NCI-H2107 treated with DMSO at 0.1 percent for 48 hours (cell line): ENCODE measurements around the gene SPATA32.
"Not testable (repeated sequence)": the region's sequence is repeated elsewhere in the genome, so short reads cannot be mapped to it uniquely, and the experiment has no call there.

Experiments used
- DNase-seq: peaks from one replicate; lab custom pipeline; 2025; ENCODE audit not compliant: unreplicated experiment; lab: John Stamatoyannopoulos, UW

Gene SPATA32, protein sequence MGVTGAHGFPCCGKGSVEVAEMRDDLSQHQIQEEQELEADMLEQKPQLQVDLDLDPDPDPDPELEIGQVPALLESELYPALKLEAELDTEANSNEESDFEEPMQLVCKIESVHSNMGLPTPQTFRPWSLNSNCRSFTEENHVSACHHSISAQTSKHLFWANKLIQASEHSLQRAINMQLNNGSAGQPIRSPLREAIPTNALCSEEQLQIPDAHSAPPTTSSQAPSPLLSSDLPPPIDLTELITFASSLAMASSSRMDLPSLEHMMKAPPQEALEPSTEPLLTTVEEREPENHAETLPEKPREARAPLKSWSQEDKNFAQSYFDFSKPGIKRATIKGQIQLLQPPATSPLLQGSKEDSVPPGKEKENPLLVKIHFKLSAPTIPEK

DNA sequence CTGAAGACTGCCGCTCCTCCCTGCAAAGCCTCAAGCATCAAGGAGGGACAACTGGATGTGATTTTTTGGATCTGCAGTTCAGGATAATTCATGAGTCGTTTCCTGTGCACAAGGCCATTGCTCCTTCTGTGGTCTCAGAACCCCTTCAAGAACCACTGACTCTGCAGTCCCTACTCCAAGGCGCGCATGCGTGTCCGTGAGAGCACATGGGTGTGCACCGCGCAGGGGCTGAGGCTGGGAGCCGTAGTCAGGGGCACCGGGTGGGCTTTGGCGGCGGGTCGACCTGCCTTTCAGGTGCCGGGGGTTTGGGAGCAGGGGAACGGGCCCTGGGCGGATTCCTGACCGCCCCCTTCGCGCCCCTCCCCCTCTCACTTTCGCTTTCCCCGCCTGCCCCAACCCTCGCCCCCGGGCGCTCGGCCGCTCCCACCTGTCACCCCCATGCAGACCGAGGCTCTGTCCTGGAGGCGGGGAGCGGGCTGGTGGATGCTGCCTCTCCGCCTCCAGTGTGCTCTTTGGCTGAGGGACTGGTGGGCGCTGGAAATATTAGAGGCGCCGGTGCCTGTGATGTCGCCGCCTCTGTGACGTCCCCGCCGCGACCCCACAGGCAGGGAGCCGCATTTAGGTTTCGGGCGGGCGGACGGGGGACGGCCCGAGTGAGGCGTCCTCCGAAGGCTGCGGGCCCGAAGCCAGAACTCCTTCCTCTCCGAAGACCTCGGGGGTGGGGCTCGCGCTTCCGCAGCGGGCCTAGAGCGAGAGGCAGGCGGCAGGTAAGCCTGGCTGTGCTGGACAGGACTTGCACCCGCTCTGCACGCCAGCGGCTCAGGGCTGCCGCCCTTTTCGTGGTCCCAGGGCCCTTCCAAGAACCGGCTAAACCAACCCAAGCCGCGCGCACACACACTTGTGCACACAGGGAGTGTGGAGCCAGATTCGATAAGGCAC lies at the start of gene SPATA32:
Gene SPATA32, minus strand, starts transcription at position 518 of the 939 bp plus-strand sequence. Its CDS starts 78 bp downstream, at position 440.
- DNase-seq: no peak

DNA sequence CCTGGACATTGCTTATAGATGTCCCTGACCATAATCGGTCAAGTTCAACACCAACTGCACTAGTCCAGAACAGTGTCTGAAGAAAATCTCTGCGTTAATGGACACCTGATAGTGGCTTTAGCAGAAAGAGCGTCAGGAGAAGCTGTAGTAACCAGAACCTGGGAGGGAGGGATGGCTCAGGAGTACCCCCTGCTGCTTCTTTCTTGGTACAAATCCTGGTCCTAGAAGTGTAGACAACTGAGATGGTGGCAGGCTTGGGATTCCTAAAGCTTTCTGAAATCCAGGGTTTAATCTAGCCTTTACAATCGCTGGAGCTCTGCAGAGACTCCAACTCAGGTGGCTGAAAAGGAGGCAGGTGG lies 49.5 kb upstream of the SPATA32 start:
- DNase-seq: no peak

DNA sequence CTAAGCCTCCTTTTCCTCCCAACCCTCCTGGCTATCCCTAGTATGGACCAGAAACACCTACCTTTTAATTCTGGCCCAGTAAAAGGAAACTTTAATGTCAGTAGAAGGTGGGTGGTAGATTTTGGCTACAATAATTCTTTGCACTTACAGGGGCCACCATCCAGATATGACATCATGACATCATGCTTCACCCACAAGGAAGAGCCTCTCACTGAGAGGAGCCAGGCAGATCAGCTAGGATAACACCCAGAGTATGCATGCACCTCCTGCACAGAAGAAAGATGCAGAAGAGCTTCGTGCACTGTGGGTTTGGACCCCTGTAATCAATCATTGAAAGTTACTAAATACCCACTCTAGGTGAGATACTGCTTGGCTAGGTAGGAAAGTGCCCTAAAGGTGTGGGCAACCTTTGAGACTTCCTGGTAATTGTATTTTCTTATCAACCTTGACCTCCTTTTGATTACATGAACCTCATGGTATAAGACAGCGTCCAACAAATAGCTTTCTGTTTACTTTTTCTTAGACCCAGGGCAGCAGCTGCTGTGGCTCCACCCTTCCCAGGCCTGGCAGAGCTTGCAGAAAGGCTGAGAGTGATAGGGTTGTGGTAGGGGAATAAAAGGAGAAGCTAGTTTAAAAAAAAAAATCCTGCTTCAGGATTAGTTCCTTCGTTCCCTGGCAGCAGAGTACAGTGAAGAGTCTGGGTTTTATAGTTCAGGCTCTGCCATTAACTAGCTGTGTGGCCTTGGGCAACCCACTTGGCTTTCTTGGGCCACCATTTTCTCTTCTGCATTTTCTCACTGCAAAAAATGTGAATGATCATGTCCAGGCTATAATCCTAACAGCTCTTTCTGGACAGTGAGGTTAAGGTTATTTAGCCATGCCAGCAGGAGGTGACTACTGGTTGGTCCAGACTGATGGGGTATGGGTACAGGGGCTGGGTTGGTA lies 48.8 kb upstream of the SPATA32 start:
- DNase-seq: peak; percentile 69

DNA sequence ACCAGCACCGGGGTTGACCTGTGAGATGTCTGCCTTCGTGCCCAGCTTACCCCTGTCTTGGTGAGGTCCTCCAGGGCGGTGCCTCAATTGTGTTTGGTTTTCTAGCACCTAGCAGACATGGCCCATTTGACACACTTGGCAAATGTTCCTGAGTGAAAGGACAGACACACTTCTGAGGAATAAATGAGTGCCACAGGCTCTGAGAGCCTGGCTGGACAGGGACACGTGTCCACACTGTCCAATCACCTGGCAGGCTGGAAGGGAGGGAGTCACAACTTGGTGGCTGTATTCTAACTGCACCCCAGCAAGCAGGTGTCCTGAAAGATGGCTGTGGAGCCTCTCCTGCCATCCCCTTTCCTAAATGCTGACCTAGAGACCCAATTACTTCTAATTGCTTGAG lies 47.5 kb upstream of the SPATA32 start:
- no peak for DNase-seq

DNA sequence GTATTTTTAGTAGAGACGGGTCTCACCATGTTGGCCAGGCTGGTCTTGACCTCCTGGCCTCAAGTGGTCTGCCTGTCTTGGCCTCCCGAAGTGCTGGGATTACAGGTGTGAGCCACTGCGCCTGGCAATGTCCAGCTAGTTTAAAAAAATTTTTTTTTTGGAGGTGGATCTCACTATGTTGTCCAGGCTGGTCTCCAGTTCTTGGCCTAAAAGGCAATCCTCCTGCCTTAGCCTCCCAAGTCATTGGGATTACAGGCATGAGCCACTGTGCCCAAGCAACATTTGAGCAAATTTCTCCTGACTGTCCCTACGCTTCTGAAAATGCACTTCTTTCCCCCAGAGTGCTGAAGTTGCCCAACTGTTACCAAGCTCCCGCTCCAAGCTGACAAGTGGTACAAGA lies 46.9 kb upstream of the SPATA32 start:
- DNase-seq: no peak

DNA sequence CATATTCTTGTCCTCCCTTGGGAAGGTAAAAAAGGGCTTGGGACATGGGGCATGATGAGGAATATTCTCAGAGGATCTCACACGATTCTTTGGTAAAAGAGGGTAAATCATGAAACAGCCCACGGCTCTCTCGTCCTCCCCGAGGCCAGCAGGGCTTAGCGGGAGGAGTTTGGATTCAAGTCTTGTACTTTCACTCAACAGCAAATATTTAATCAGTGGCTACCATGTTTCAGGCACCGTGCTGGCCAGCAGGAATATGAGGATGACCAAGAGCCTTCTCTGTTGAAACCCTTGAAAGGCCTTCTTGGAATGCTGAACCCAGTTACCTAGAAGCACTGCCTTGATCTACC lies 46.1 kb upstream of the SPATA32 start:
- DNase-seq: no peak

DNA sequence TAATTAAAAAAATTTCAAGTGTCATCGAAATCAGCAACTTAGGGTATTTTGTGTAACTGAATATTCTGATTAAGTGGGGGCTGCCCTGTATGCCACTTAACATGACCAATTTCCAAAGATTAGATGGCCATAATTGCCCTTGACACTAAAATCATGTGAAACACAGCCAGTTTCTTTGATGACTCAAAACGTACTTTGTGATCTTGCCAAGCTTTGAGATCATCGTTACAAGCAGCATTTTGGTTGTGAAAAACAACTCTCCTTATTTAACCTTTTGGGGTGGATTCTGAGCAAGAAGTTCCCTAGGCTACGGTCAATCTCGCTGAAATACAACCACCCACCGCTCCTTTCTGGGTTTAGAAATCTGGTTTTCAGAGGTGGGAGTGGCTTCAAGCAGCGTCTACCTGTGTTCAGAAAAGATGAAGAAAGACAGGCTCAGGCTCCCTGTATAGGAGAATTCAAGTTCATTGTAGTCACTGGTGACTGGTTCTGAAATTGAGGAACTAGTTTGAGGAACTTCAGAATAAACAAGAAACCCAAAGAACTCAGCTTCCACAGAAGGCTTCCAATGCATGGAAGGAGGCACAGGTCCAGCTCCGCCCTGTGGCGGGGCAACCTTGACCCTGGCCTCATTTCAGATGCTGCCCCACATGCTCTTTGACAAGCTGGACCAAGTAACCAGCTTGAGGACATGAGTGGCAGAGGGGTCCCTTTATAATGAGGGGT lies 45.6 kb upstream of the SPATA32 start:
- no peak for DNase-seq

DNA sequence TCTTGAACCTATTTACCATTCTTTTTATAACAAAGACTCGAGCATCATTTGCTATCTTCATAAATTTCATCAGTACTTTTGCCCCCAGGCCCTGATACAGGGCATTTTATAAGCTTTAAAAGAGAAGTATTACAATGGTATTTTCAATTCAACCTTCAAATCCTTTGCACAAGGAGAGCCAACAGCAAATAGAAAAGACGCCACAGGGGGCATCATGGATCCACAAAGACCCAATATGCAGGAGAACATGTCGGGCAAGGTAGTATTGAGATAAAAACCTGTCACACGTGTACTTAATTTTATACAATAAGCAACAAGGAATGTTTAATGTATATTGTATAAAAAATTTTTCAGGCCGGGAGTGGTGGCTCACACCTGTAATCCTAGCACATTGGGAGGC lies 44.7 kb upstream of the SPATA32 start:
- no peak for DNase-seq

DNA sequence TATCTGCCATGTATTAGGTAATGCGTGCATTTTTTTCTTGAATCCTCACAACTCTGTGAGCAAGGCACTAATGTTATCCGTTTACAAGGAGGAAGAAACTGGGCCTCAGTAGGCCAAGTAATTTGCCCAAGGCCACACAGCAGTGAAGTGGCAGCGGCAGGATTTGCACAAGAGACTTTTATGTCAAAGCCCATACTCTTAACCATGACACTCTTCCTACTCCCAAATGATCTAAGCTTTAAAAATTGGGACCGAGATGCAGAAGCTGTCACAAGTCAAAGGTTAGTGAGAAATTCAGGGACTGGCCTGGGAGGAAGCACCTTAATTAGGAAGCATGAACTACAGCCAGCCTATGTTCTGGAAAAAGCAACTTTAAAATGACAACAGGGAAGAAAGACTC lies 44.2 kb upstream of the SPATA32 start:
- DNase-seq: no peak

DNA sequence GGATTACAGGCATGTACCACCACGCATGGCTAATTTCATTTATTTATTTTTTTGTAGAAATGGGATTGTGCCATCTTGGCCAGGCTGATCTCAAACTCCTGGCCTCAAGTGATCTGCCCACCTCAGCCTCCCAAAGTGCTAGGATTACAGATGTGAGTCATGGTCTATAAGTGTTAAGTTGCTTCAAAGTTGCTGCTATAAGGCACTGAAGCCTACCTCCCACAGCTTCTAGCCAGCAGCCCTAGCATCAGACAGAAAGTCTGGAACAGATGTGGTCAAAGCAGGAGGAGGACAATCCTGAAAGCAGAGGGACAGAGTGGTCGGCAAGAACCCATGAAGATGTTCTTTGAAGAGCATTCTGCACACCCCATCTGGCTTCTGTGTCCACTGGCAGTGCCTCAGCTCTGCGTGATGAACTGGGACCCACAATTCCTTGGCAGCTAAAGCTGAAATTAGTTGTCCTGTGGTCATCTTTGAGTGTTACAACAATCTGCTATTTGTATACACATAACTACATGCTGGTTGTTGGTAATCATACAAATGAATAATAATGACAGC lies 43.7 kb upstream of the SPATA32 start:
- no peak for DNase-seq

DNA sequence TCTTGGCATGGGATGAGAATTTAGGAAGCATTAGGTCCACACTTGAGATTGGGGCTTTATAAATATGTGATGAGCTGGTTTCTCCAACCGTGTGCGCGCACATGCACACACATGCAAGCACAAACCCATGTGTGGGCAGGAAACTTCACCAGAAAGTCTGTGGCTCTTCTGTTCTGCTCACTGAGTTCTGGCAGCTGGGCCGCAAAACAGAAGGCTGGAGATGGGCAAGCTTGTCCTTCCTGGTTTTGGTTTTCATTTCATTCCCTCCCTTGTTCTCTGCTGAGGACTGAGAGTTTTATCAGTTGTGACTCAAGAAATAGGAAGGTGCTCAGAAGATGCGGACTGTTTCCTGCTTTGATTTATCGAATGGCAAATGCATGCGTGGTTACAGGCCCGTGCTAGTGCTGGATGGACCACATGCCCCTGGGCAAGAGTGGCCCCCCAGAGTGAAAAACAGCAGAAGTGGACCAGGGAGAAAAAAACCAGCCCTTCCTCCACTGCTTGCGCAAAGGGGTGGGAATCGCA lies 40.8 kb upstream of the SPATA32 start:
- no peak for DNase-seq

DNA sequence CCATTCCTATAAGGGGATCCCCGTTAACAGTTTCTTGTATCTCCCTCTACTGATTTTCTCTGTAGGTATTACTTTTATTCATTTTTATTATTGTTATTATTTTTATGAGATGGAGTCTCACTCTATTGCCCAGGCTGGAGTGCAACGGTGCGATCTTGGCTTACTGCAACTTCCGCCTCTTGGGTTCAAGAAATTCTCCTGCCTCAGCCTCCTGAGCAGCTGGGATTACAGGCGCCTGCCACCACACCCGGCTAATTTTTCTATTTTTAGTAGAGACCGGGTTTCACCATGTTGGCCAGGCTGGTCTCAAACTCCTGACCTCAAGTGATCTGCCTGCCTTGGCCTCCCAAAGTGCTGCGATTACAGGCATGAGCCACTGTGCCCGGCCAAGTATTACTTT lies 40.3 kb upstream of the SPATA32 start:
- not testable (repeated sequence) for DNase-seq

DNA sequence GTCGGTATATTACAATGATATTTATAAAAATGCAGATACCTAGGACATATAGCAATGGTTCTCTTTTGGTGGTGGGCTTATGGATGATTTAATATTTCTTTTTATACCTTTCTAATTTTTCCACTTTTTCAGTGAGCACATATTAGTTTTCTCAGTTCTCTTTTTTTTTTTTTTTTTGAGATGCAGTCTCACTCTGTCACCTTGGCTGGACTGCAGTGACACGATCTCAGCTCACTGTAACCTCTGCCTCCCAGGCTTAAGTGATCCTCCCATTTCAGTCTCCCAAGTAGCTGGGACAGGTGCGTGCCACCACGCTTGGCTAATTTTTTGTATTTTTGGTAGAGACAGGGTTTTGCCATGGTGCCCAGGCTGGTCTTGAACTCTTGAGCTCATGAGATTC lies 39.8 kb upstream of the SPATA32 start:
- no peak for DNase-seq

DNA sequence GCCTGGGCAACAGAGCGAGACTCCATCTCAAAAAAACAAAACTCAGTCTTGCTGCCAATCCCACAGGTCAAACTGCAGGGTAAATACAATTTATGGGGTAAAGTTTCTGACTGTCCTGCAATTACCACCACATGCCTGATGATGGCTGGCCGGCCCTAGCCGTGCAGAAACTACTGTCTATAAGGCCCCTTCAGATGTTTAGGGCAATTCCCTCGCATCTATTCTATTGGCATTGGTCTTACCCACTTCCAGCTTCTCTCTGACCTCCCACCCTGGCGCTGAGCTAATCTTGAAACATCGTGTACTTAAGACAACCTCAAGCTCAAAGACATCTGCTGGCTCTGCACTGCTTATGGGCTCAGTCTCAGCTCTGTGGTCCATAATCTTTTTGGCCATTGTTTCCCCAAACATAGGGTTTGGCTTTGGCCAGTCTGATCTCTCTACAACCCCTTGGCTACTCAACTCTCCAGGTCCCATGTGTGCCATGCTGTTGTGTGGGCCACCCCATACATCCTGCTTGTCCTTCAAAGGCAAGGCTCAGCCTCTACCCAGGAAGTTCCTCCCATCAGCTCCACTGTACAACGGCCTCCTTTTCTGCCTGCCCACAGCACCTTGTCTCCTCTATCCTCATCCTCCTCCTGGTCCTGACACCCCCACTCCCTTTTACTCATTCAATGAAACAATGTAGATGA lies 38.3 kb upstream of the SPATA32 start:
- DNase-seq: no peak

DNA sequence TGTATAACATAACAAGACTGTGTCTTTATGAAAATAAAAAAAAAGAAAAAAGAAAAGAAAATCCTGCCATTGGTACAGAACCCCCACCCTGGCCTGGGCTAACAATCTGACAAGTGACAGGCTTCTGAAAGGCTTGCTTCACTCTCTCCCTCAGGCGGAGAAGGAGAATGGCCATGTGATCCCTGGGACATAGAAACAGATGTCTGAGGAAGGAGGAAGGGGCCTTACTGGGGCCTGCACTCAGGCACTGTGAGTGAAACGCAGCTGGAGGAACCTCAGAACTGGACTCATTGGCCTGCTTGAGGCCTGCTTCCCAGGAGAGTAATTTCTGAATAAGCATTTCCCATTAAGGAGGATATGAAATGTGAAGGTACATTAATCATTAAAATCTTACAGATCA lies 37.5 kb upstream of the SPATA32 start:
- no peak for DNase-seq

DNA sequence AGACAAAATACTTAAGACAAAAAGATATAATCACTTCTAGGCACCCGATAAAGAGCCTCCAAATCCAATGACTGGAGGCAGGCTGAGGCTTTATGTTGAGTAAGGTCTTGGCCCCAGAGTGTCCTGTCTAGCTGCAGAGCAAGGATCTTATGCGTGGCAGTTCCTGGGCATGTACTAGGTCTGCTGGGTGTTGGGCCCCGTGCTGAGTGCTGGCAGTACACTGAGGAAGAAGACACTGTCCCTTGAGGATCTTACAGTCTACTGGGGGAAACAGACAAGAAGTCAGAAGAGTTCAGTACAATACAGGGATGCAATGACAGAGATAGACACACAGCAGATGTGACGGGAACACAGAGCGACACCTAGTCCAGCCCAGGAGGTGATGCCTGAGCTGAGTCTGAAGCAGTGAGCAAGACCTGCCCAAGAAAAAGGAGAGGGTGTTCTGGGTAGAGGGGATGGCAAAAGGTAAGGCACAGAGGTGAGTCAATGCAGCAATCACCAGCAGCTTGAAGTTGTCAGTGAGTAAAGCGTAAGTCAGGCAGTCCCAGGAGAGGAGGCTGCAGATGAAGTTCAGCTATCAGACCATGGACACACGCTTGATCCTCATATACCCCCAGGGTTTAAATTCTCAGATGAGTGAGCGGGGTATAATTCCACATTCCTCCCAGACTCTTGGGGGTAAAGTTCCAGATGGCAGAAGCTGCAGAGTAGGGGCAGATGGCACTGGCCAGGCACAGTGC lies 36.8 kb upstream of the SPATA32 start:
- DNase-seq: no peak

DNA sequence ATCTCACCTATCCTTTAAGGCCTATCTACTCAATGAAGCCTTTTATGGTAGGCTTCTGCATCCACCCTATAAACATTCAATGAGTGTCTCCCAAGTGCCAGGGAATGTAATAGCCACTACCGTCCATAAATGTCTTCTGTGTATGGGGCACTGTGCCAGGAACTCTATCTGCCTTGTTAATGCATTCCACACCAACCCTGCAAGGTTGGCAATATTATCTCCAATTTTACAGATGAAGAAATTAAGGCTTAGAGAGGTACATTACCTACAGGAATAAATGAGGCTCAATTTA lies 34.9 kb upstream of the SPATA32 start:
- no peak for DNase-seq

DNA sequence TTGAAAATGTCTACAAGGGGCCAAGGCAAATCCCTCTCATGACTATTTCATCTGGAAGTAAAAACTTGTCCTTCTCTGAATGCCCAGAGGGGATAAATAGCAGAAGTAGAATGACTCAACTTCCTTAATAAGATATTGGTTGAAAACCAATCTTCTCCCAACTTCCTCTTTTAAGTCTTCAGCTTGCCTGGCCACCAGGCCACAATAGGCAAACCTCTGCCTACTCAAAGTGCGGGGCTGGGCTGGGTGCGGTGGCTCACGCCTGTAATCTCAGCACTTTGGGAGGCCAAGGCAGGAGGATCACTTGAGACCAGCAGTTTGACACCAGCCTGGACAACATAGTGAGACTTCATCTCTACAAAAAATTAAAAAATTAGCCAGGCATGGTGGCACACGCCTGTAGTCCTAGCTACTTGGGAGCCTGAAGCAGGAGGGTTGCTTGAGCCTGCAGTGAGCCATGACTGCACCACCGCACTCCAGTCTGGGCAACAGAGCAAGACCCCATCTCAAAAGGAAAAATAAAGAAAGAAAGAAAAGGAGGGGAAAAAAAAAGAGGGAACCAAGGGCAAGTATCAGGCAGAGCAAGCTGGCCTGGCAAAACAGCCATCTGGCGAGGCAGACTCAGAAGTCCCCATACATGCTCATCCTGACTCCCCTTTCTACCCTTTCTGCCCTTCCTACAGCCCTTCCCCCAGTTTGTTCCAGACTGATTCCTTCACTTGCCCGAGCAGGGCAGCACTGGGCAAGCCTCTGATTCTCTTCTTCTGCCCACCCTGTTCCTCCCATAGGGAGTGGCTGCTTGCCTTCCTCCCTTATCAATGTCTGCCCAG lies 34.3 kb upstream of the SPATA32 start:
- no peak for DNase-seq
